OCI-LY7 (cell line): Measurements from ENCODE around the gene NSL1. TPM values are rescaled to one million over a fixed set of nuclear protein-coding genes. Genes with fewer than 3 reads are reported as not detected.

ENCODE experiments used
- BruUV-seq: library from RNA; stranded (reverse); fragments of 400-500 nt; replicated peaks from 2 replicates; lab custom pipeline; 2021; lab: Mats Ljungman, UMichigan
- CTCF ChIA-PET: fragments of 300-600 bp; sonication (Branson Sonifier 250); formaldehyde crosslinking; loops from one replicate; lab custom pipeline; 2022; ENCODE audit warnings: antibody characterized with exemption; ENCODE audit not compliant: unreplicated experiment; lab: Charles Lee
- POLR2A ChIA-PET: fragments of 300-600 bp; sonication (Branson Sonifier 250); formaldehyde crosslinking; loops from one replicate; lab custom pipeline; 2022; ENCODE audit warnings: antibody characterized with exemption; lab: Charles Lee
- DNase-seq: peaks from one replicate; pipeline ENCODE4 v3.0.0-alpha.2; 2015; ENCODE audit warnings: low spot score
- H2AFZ ChIP-seq: fragments of 200-600 bp; sonication (generic), shearing (Covaris generic); 2 replicates; pipeline ENCODE4 v1.6.1; 2014; ENCODE audit warnings: mild to moderate bottlenecking, antibody characterized with exemption, low read length, moderate library complexity
- H3K27ac ChIP-seq: fragments of 200-600 bp; sonication (generic); 2 replicates; pipeline ENCODE4 v1.5.1; 2014; ENCODE audit warnings: mixed run types, low read depth, mild to moderate bottlenecking, moderate library complexity, low read length, inconsistent platforms; ENCODE audit not compliant: poor library complexity, severe bottlenecking
- H3K36me3 ChIP-seq: fragments of 200-600 bp; sonication (generic); 2 replicates; pipeline ENCODE4 v1.6.1; 2014; ENCODE audit warnings: mild to moderate bottlenecking, antibody characterized with exemption, low read length, moderate library complexity, mixed read lengths; ENCODE audit not compliant: insufficient read depth
- H3K4me1 ChIP-seq: fragments of 200-600 bp; sonication (generic); 2 replicates; pipeline ENCODE4 v1.5.1; 2014; ENCODE audit warnings: mild to moderate bottlenecking, low read length; ENCODE audit not compliant: insufficient read depth, poor library complexity, severe bottlenecking
- H3K4me2 ChIP-seq: fragments of 200-600 bp; sonication (generic); 2 replicates; pipeline ENCODE4 v1.6.1; 2014; ENCODE audit warnings: mild to moderate bottlenecking, low read length
- H3K4me3 ChIP-seq: fragments of 200-600 bp; sonication (generic); 2 replicates; pipeline ENCODE4 v1.5.1; 2014; ENCODE audit warnings: mild to moderate bottlenecking, low read depth, low read length; ENCODE audit not compliant: poor library complexity, severe bottlenecking
- H3K79me2 ChIP-seq: fragments of 200-600 bp; sonication (generic); 2 replicates; pipeline ENCODE4 v1.6.1; 2016; ENCODE audit warnings: low read depth, mild to moderate bottlenecking, low read length, moderate library complexity, mixed read lengths; ENCODE audit not compliant: insufficient read depth
- H3K9me2 ChIP-seq: fragments of 200-600 bp; sonication (generic); 2 replicates; pipeline ENCODE4 v1.6.1; 2016; ENCODE audit warnings: mild to moderate bottlenecking, low read length, mixed read lengths; ENCODE audit not compliant: insufficient read depth
- H3K9me3 ChIP-seq: fragments of 200-600 bp; sonication (generic); 2 replicates; pipeline ENCODE4 v1.6.1; 2014; ENCODE audit warnings: mild to moderate bottlenecking, mixed run types, low read length, mixed read lengths
- H4K20me1 ChIP-seq: fragments of 200-600 bp; sonication (generic); 2 replicates; pipeline ENCODE4 v1.6.1; 2014; ENCODE audit warnings: mild to moderate bottlenecking, antibody characterized with exemption, low read length, moderate library complexity, mixed read lengths; ENCODE audit not compliant: insufficient read depth
- EZH2phosphoT487 ChIP-seq: fragments of 200-600 bp; sonication (generic); IDR thresholded peaks from 2 replicates; pipeline ENCODE4 v1.6.1; 2018; ENCODE audit warnings: low read depth, borderline replicate concordance, mild to moderate bottlenecking, mixed run types, antibody characterized with exemption, low read length, moderate library complexity, mixed read lengths
- intact Hi-C: fragments of 100-400 bp; cut with micrococcal nuclease; formaldehyde crosslinking; loops from one replicate; pipeline ENCODE4 v1.10.0; 2022; ENCODE audit not compliant: unreplicated experiment
- total RNA-seq, 2 experiments: library from RNA; depleted of rRNA in 1 of 2; stranded (reverse); fragments of >200 nt in 1 of 2; shearing (Covaris generic) in 1 of 2; gene quantifications; 2 replicates each; pipeline ENCODE4 v1.2.3, GENCODE V29; 2014 to 2022
- TF ChIP-seq, protein P1 (sequence below): fragments of 200-600 bp; sonication (generic); conservative IDR thresholded peaks from 2 replicates; pipeline ENCODE4 v1.5.1; 2014; ENCODE audit warnings: mild to moderate bottlenecking, antibody characterized with exemption, low read length, moderate library complexity, mixed read lengths

NSL1 gene
- total RNA-seq, 2 experiments from 2014 or later, result 66.8 to 70.9 TPM

DNA sequence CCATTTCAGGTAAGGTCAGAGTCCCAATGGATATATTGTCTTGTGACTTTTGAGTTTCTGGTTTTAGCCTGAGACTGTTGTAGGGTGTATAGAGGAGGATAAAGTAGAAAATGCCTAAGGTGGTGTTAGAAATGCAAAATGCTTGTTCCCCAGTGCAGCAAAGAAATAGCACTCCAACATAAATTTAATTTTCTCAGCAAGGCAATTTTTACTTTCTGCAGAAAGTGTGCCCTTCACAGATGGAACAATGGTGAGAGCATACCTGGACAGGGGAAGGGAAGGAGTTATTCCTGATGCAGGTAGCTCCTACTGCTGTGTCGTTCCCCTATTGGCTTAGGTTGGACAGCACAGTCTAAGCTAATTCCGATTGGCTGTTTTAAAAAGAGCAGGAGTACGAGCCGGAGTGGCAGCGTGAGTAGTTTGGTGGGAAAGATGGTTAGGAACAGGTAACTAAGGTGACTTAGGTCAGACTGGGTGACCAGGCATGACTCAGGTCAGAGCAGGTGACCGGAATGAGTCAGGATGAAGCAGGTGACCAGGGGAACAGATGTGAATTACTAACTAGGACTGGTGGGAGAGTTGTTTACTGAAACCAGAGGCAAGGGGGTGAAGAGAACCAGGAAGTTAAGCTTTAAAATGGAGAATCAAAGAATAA lies 34.3 kb upstream of the NSL1 start:
- H3K9me3 ChIP-seq, result peaks cover 14% of the 10 kb centered on the region; the same call in 1 of the 2 replicates
- no peak overlapping the region for H3K4me2 ChIP-seq

GRCh38 chr1:212824201-212824600 lies 32.6 kb upstream of the NSL1 start:
- Histone ChIP-seq H3K9me2 (no peaks in the 10 kb centered on the region), H3K36me3 (no peaks in the 10 kb centered on the region), H3K4me3 (no peak overlapping the region), H3K27ac (no peak overlapping the region), H3K4me2 (no peak overlapping the region), H2AFZ (no peak overlapping the region), H3K4me1 (peaks cover 15% of the 10 kb centered on the region), H3K79me2 (no peaks in the 10 kb centered on the region), H3K9me3 (peaks cover 14% of the 10 kb centered on the region; the same call in 1 of the 2 replicates), H4K20me1 (no peaks in the 10 kb centered on the region)
- TF ChIP-seq EZH2phosphoT487, result no peak
- TF ChIP-seq, protein P1, sequence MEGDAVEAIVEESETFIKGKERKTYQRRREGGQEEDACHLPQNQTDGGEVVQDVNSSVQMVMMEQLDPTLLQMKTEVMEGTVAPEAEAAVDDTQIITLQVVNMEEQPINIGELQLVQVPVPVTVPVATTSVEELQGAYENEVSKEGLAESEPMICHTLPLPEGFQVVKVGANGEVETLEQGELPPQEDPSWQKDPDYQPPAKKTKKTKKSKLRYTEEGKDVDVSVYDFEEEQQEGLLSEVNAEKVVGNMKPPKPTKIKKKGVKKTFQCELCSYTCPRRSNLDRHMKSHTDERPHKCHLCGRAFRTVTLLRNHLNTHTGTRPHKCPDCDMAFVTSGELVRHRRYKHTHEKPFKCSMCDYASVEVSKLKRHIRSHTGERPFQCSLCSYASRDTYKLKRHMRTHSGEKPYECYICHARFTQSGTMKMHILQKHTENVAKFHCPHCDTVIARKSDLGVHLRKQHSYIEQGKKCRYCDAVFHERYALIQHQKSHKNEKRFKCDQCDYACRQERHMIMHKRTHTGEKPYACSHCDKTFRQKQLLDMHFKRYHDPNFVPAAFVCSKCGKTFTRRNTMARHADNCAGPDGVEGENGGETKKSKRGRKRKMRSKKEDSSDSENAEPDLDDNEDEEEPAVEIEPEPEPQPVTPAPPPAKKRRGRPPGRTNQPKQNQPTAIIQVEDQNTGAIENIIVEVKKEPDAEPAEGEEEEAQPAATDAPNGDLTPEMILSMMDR, result no peak
- CTCF ChIA-PET, result no interaction called here
- BruUV-seq, result no TSS peak
- intact Hi-C loops, result no loop called here
- no peak for DNase-seq
- POLR2A ChIA-PET, result interaction anchor here (0.7 to 0.8 kb wide), 3 partner anchors 412 to 1437 kb away, joined by 3 to 6 read pairs (median 5); no protein-coding TSS in a partner anchor

More for the DNA sequence above, 34.3 kb upstream of the NSL1 start:
- TF ChIP-seq, protein P1, result no peak
- no peak for TF ChIP-seq EZH2phosphoT487
- BruUV-seq, result no TSS peak
- no peaks in the 10 kb centered on the region for H3K9me2 ChIP-seq
- H3K79me2 ChIP-seq, result no peaks in the 10 kb centered on the region
- H4K20me1 ChIP-seq, result no peaks in the 10 kb centered on the region
- no peaks in the 10 kb centered on the region for H3K36me3 ChIP-seq
- ChIA-PET POLR2A (no interaction called here), CTCF (no interaction called here)
- DNase-seq, result no peak
- no peak overlapping the region for H2AFZ ChIP-seq
- H3K4me3 ChIP-seq, result no peak overlapping the region
- no peak overlapping the region for H3K27ac ChIP-seq
- no peaks in the 10 kb centered on the region for H3K4me1 ChIP-seq
- intact Hi-C loops, result no loop called here

GRCh38 chr1:212822956-212823355 lies 31.4 kb upstream of the NSL1 start:
- DNase-seq, result no peak
- no peaks in the 10 kb centered on the region for H3K9me2 ChIP-seq
- H3K9me3 ChIP-seq, result peaks cover 14% of the 10 kb centered on the region; the same call in 1 of the 2 replicates
- intact Hi-C loops, result no loop called here
- H3K27ac ChIP-seq, result no peak overlapping the region
- H3K4me2 ChIP-seq, result no peak overlapping the region
- TF ChIP-seq EZH2phosphoT487, result no peak
- TF ChIP-seq, protein P1, result no peak
- H3K4me1 ChIP-seq, result peaks cover 17% of the 10 kb centered on the region
- BruUV-seq, result no TSS peak
- no peak overlapping the region for H3K4me3 ChIP-seq
- no peak overlapping the region for H2AFZ ChIP-seq
- H3K79me2 ChIP-seq, result no peaks in the 10 kb centered on the region
- CTCF ChIA-PET, result no interaction called here
- POLR2A ChIA-PET, result interaction anchor here (0.6 kb wide), 1 partner anchor 13 kb away, joined by 4 read pairs; no protein-coding TSS in a partner anchor
- no peaks in the 10 kb centered on the region for H4K20me1 ChIP-seq
- H3K36me3 ChIP-seq, result no peaks in the 10 kb centered on the region
